HTR-8/SVneo (cell line): ENCODE results near the gene SCT.

Experiments used
- DNase-seq: peaks from one replicate; pipeline ENCODE4 v3.0.0; 2011; ENCODE audit warnings: low spot score, mixed read lengths; ENCODE audit not compliant: insufficient read length
- FAIRE-seq: peaks from 2 replicates; lab custom pipeline; 2011; peaks lifted over from hg19 to GRCh38; lab: Jason Lieb, UNC

SCT gene

DNA sequence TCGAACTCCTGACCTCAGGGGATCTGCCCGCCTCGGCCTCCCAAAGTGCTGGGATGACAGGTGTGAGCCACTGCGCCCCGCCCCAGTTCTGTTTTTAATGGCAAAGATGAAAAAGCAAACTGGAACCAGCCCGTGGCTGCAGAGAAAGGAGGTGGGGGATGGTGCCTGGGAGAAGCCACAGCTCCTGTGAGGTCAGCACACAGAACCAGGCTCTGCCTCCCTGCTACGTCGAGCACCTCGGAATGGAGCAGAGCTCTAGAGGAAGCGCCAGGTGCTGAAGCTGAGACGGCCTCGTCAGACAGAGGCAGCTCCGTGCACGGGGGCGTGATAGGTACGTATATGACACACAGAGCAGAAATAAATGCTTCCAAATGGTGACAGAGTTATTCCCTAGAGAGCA lies 18.6 kb upstream of the SCT start:
- FAIRE-seq (no peak), DNase-seq (no peak)

DNA sequence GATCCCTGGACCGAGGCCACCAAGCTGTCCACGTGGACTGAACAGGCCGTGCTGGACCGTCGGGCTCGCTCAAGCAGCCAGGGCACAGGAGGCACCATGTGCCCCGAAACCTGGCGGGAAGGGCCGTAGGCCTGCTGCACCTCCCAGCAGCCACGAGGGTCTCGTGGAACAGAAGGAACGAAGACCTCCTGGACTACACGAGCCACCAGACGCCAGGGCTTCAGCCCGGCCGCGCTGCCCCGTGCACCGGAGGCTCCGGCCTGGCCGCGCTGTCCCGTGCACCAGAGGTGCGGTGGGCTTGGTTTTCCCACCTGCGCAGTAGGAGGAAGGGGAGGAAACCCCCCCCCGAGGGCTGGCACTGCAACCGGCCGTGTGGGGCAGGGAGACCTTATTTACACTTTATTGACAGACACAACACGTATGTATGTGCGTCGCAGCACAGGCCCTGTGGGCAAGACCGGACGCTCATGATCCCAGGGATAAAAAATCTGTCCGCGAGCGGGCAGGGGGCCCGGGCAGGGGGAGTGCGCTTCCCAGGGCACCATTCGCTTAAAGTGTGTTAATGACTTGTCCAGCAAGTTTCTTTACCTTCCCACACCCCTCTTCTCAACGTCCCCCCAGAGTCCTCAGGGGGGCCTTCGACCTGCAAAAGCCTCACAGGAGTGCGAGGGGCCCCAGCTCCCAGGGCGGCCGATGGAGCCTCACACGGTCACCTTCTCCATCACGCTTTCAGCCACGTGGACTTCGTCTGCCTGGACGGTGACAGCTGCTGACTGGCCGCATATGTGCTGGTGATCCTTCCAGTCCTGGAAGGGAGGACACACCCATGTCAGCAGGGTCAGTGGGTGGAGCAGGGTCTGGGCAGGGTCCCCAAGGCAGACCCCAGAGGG lies 17.1 kb upstream of the SCT start:
- FAIRE-seq (no peak), DNase-seq (no peak)

GRCh38 chr11:643366-643765 lies 16.4 kb upstream of the SCT start:
- FAIRE-seq (no peak), DNase-seq (no peak)

GRCh38 chr11:641806-642370 lies 14.9 kb upstream of the SCT start:
- FAIRE-seq (peak; percentile 48), DNase-seq (no peak)

DNA sequence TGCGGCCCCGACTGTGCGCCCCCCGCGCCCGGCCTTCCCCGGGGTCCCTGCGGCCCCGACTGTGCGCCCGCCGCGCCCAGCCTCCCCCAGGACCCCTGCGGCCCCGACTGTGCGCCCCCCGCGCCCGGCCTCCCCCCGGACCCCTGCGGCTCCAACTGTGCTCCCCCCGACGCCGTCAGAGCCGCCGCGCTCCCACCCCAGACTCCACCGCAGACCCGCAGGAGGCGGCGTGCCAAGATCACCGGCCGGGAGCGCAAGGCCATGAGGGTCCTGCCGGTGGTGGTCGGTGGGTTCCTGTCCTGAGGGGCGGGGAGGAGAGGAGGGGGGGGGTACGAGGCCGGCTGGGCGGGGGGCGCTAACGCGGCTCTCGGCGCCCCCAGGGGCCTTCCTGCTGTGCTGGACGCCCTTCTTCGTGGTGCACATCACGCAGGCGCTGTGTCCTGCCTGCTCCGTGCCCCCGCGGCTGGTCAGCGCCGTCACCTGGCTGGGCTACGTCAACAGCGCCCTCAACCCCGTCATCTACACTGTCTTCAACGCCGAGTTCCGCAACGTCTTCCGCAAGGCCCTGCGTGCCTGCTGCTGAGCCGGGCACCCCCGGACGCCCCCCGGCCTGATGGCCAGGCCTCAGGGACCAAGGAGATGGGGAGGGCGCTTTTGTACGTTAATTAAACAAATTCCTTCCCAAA lies 13.2 kb upstream of the SCT start:
- DNase-seq: no peak
- no peak for FAIRE-seq

DNA sequence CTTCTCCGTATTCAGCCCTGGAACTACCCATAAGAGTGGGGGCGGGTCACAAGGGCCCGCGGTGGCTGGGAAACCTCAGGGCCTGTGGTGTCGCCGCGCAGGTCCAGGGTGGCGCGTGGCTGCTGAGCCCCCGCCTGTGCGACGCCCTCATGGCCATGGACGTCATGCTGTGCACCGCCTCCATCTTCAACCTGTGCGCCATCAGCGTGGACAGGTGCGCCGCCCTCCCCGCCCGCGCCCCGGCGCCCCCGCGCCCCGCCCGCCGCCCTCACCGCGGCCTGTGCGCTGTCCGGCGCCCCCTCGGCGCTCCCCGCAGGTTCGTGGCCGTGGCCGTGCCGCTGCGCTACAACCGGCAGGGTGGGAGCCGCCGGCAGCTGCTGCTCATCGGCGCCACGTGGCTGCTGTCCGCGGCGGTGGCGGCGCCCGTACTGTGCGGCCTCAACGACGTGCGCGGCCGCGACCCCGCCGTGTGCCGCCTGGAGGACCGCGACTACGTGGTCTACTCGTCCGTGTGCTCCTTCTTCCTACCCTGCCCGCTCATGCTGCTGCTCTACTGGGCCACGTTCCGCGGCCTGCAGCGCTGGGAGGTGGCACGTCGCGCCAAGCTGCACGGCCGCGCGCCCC lies 12.5 kb upstream of the SCT start:
- no peak for DNase-seq
- FAIRE-seq: no peak

- DNase-seq (no peak), FAIRE-seq (no peak)
Measured at GRCh38 chr11:638631-639331, 11.8 kb upstream of the SCT start.

GRCh38 chr11:637593-638521 lies 10.9 kb upstream of the SCT start:
- no peak for DNase-seq
- FAIRE-seq: no peak

DNA sequence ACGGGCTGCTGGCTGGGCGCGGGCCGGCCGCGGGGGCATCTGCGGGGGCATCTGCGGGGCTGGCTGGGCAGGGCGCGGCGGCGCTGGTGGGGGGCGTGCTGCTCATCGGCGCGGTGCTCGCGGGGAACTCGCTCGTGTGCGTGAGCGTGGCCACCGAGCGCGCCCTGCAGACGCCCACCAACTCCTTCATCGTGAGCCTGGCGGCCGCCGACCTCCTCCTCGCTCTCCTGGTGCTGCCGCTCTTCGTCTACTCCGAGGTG lies 10.3 kb upstream of the SCT start:
- DNase-seq (no peak), FAIRE-seq (no peak)

- DNase-seq (no peak), FAIRE-seq (no peak)
Measured at GRCh38 chr11:636511-637332, 9.7 kb upstream of the SCT start, which contains the start of gene DRD4. Gene DRD4, plus strand, starts transcription at chr11:637269. Its CDS starts 36 bp downstream, at chr11:637305.

- no peak for DNase-seq
Measured at GRCh38 chr11:635945-636510, 9.0 kb upstream of the SCT start.

DNA sequence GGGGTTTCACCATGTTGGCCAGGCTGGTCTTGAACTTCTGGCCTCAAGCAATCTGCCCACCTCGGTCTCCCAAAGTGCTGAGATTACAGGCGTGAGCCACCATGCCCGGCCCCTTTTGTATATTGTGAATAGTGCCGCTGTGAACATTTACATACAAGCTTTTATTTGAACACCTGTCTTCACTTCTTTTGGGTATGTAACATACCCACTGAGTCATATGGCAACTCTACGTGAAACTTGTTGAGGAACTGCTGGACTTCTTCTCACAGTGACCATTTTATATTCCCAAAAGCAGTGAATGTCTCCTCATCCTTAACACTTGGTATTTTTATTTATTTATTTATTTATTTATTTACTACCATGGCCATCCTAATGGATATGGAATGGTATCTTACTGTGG lies 3.9 kb upstream of the SCT start:
- DNase-seq (no peak), FAIRE-seq (no peak)

More at GRCh38 chr11:635945-636510, 9.0 kb upstream of the SCT start:
- FAIRE-seq: no peak

GRCh38 chr11:629237-629583 lies 2.2 kb upstream of the SCT start:
- FAIRE-seq (no peak), DNase-seq (no peak)

DNA sequence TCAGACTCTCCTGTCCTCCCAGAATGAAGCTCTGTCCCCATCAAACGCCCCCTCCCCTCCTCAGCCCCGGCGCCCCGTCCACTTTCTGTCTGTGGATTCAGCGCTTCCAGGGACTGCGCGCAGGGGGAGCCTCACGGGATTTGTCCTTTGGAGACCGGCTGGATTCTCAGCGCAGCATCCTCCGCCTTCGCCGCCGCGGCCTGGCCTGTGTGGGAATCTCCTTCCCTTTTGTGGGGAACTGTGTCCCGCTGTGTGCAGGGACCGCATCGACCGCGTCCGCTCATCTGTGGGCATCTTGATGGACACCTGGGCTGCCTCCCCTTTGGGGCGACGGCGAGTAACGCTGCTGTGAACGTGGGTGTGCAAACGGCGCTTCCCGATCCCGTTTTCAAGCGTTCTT lies 1.1 kb upstream of the SCT start:
- FAIRE-seq: no peak
- no peak for DNase-seq

GRCh38 chr11:627308-627576 lies 261 bp upstream of the SCT start:
- no peak for FAIRE-seq

DNA sequence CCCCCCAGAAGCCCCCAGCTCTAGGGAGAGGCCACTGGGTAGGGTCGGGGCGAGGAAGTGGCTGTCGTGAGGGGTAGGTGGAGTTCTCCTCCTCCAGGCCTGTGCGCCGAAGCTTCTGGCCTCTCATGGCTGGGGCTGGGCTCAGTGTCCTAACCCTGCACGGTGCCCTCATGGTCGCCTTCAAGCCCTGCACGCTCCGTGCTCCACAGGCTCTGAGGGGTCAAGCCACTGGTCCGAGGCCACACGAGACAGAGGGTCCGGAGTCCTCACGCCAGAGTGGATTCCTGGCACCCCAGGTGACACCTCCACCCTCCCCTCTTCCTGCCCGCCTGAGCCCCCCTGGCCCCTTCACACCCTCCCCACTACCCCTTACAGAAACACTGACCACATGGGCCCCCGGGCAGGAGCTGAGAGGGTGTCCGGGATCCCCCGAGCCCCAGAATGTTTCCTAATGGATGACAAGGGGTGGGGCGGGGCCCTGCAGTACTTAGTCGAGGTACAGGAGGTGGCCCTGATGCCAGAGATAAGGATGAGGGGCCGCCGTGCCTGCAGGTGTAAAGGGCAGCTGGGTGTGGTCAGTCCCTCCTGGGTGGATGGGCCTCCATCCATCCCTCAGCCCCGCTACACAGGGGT lies 1.2 kb downstream of the SCT start:
- DNase-seq: no peak
- FAIRE-seq: no peak

More at GRCh38 chr11:627308-627576, 261 bp upstream of the SCT start:
- no peak for DNase-seq

DNA sequence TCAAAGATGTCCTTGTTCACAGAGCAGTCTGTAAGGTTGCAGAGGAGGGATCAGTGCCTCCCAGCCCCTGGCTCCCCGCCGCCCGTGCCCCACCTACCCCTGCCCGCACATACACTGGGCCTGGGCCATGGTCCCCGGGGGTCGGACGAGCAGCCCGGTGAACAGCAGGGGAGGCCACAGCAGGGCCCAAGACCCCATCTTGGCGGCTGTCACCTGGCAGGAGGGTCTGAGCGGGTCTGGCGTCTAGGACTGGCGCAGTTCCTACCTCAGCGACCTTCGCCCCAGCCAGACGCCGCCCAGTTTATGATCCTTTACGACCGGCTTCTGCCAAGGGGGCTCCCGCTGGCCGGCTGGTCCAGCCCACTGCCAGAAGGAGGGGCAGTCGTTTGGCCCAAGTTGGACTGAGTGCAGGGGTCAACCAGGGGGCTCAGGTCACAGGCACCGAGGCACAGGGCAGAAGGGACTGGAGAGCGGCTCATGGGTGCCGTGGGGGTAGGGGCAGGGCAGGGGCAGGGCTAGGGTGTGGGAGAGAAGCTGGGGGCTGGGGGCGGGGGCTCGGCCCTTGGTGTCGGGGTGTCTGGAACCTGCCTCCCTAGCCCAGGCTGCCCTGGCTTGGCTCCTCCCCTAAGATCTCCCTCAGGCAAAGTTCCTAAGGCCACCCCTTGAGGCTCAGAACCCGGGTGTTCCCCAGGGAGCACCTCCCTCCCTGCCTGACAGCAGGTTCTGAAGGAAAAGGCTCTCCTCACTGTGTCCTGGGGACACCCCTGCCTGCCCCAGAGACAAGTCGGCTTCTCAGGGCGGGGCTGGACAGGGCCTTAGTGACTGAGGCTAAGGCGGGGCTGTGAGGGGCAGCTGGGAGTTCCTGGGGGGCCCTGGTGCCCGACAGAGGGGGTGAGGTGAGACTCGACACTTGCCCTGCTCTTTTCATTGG lies 2.0 kb downstream of the SCT start, which contains the start of gene CDHR5:
Gene CDHR5, minus strand, starts transcription at position 251 of the 931 bp plus-strand sequence. Its CDS starts 53 bp downstream, at position 198.
- DNase-seq (no peak), FAIRE-seq (no peak)
